Fibroblast of mammary gland (primary cell): ENCODE measurements around the gene PPFIBP2.

Experiments
- DNase-seq: peaks from one replicate; pipeline ENCODE4 v3.0.0-alpha.2; 2010; ENCODE audit warnings: low read depth
- H3K4me3 ChIP-seq: 2 replicates; pipeline ENCODE4 v1.5.1; 2011; ENCODE audit warnings: low read depth, mild to moderate bottlenecking, low read length, moderate library complexity; ENCODE audit not compliant: control insufficient read depth
- TF ChIP-seq, protein P1 (sequence below): conservative IDR thresholded peaks from 2 replicates; pipeline ENCODE4 v1.5.1; 2011; ENCODE audit warnings: low read depth, low read length, inconsistent platforms; ENCODE audit not compliant: control insufficient read depth, insufficient read depth

PPFIBP2 gene

DNA sequence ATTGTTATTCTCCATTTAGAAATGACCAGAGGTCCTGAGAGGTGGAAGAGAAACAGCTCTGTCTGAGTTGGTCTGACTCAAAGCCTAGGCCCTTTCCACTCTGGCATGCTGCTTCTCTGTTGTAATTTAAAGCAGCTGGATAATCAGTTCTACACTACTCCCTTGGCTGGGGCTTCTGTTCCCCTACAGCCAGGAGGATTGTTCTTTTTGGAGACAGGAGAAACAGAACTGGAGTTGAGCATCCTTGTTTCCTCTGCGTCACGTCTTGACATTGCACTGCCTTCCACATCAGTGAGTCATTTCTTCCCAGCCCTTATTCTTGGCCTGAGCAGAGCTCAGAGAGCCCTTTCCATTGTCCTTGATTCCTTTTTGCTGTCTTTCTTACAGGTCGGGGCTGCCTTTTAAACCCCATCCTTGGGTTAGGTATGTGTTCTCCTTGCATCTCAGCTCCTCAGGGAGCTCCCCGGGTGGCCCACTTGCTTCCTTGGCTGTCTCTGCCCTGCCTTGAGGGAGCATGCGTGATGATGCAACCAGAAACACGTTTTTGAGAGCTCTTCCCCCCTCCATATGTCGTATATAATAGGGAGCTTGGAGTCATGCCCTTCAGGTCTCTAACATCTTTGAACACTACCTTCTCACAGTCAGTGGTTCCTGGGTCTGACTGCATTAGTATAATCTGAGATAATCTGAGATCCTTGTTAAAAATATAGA, 123.8 kb downstream of the PPFIBP2 start:
- H3K4me3 ChIP-seq = no peak overlapping the region
- TF ChIP-seq, protein P1, sequence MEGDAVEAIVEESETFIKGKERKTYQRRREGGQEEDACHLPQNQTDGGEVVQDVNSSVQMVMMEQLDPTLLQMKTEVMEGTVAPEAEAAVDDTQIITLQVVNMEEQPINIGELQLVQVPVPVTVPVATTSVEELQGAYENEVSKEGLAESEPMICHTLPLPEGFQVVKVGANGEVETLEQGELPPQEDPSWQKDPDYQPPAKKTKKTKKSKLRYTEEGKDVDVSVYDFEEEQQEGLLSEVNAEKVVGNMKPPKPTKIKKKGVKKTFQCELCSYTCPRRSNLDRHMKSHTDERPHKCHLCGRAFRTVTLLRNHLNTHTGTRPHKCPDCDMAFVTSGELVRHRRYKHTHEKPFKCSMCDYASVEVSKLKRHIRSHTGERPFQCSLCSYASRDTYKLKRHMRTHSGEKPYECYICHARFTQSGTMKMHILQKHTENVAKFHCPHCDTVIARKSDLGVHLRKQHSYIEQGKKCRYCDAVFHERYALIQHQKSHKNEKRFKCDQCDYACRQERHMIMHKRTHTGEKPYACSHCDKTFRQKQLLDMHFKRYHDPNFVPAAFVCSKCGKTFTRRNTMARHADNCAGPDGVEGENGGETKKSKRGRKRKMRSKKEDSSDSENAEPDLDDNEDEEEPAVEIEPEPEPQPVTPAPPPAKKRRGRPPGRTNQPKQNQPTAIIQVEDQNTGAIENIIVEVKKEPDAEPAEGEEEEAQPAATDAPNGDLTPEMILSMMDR = no peak
- peak; percentile 92 for DNase-seq

DNA sequence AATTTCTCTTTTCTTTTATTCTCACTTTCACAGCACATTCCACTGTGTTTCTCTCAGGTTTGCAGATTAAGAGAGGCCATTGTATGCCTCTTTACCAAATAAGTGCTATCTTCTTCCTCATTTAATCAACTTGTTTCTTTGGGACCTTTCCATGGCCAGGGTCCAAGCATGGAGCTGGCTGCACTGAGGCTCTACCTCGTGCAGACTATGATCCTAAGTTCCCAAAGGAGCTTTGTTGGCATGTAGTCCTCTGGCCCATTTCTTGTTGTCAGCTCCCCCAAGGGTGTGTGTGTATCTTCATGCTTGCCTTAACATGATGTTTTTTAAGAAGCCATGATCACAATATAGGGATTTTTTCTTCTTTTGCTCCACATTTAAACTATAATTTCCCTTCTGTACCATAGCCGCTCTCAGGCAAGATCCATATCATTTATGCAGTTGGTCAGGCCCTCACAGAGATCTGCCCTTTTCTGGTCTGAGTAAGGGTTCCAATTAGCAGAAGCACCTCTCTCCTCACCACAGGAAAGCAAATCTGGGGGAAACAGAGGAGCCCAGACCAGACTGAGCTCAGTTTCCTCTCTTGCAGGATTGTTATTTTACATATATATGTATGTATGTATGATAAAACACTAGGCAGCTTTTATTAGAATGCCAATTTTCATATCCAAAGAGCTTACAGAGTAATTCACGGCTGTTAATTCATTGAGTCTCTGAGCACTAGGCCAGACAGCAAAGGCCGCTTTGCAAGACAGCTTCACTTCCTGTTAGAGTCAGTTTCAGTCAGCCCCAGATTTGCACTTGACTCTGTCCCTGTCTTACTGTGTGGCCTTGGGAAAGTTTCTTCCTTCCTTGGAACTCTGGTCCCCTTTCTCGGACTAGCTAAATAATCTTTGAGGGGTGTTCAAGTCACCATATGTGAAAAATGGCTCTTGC, 125.2 kb downstream of the PPFIBP2 start:
- TF ChIP-seq, protein P1 = no peak
- DNase-seq = no peak
- H3K4me3 ChIP-seq = no peak overlapping the region

DNA sequence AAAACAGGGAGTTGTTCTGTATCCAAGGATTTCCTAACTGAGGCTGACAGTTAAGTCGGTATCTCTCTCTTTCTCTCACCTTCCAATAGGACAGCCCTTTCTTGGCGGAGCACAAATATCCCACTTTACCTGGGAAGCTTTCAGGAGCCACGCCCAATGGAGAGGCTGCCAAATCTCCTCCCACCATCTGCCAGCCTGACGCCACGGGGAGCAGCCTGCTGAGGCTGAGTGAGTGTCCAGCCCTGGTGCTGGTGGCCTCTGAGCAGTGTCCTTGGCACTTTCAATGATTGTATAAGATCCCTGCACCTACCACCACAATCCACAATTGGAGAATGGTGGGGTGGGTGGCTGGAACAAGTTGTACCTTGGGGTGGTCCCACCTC, 125.8 kb downstream of the PPFIBP2 start:
- H3K4me3 ChIP-seq = no peak overlapping the region
- TF ChIP-seq, protein P1 = no peak
- no peak for DNase-seq

DNA sequence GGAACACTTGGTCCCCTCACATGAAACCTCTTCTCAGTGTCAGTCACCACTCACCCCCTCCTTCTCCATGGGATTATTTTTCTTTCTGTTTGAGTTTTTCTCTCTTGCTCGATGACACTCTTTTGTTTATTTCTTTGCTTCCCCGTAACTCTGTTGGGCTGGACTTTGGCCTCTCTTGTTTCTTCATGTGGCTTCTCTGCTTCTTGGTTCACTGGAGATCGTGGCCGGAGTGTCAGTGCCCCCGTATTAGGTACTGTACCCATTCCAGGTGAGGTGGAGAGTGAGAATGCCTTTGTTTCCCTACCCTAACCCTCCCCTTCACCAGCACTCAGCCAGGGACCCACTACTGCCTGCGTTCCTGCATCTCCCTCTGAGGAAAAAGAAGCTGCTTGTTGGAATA, 127.0 kb downstream of the PPFIBP2 start:
- H3K4me3 ChIP-seq = no peak overlapping the region
- TF ChIP-seq, protein P1 = no peak
- no peak for DNase-seq

DNA sequence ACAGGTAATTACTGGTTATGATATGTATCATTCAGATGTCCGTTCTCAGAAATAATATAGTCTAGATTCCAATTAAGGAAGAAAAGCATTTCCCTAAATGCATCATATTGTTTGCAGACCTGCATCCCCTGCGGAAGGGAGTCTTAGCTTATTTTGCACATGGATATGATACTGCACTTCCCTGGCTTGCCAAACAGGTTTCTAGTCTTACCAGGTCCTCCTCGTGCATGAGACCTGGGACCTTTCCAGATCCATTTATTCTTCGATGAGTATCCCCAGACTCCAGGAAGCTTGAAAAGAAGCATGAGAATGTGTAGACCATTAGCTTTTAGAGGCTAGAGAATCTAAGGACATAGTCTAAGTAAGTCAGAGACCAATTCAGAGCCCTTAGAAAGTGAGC, 128.9 kb downstream of the PPFIBP2 start:
- DNase-seq = no peak
- H3K4me3 ChIP-seq = no peak overlapping the region
- TF ChIP-seq, protein P1 = no peak

DNA sequence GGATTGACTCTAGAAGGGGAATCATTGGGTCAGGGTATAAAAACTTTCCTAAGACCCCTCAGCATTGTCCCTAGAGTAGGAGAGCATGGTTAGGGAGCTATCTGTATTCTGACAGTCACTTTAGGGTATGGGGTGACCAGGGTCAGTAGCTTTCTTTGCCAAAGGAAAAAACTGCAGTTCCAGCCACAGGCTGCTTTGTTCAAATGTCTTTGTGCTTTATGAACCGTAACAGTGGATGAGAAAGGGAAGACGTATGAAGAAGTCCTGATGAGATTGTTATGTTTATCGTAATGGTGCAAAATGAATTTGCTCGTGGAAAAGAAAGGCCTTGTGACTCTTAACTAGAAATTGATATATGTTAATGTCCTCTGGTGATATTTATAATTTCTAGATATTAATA, 129.5 kb downstream of the PPFIBP2 start:
- H3K4me3 ChIP-seq = no peak overlapping the region
- DNase-seq = no peak
- TF ChIP-seq, protein P1 = no peak
